Endodermal cell (in vitro differentiated cells): ENCODE data around the gene APMAP. TPM values are rescaled to one million over a fixed set of nuclear protein-coding genes. Genes with fewer than 3 reads are reported as not detected.
A peak's percentile ranks its signal among the peaks of the same experiment; 100 is the strongest.

Experiments used
- DNase-seq: peaks from one replicate; pipeline ENCODE4 v3.0.0-alpha.2; 2017
- H3K27ac ChIP-seq: 2 replicates; pipeline ENCODE4 v1.5.1; 2013; ENCODE audit warnings: mild to moderate bottlenecking, low read depth, low read length, moderate library complexity
- H3K27me3 ChIP-seq: 2 replicates; pipeline ENCODE4 v1.6.1; 2013; ENCODE audit warnings: mild to moderate bottlenecking, low read length, moderate library complexity; ENCODE audit not compliant: insufficient read depth, control insufficient read depth, poor library complexity, severe bottlenecking
- H3K36me3 ChIP-seq: 2 replicates; pipeline ENCODE4 v1.7.0; 2013; ENCODE audit warnings: mild to moderate bottlenecking, low read length, moderate library complexity; ENCODE audit not compliant: control insufficient read depth, insufficient read depth
- H3K4me1 ChIP-seq: one replicate; pipeline ENCODE4 v1.7.0; 2013; ENCODE audit warnings: low read length; ENCODE audit not compliant: control insufficient read depth, insufficient read depth
- H3K4me3 ChIP-seq: 2 replicates; pipeline ENCODE4 v1.5.1; 2013; ENCODE audit warnings: mild to moderate bottlenecking, low read length, moderate library complexity
- H3K9ac ChIP-seq: 2 replicates; pipeline ENCODE4 v1.6.1; 2013; ENCODE audit warnings: mild to moderate bottlenecking, low read length, moderate library complexity; ENCODE audit not compliant: poor library complexity, severe bottlenecking; ENCODE audit errors: extremely low read depth
- H3K9me3 ChIP-seq: 2 replicates; pipeline ENCODE4 v1.6.1; 2013; ENCODE audit warnings: mild to moderate bottlenecking, low read length, moderate library complexity; ENCODE audit not compliant: control insufficient read depth
- H3K27ac Mint-ChIP-seq: 2 replicates; pipeline ENCODE4 v1.8.0; 2020; ENCODE audit warnings: mixed read lengths
- H3K27me3 Mint-ChIP-seq: 2 replicates; pipeline ENCODE4 v1.8.0; 2021; ENCODE audit warnings: mild to moderate bottlenecking, mixed read lengths; ENCODE audit not compliant: insufficient read depth
- H3K36me3 Mint-ChIP-seq: 2 replicates; pipeline ENCODE4 v1.8.0; 2020; ENCODE audit warnings: low read depth, mixed read lengths
- H3K4me1 Mint-ChIP-seq: 2 replicates; pipeline ENCODE4 v1.8.0; 2020; ENCODE audit warnings: mixed read lengths
- H3K4me3 Mint-ChIP-seq: 2 replicates; pipeline ENCODE4 v1.8.0; 2020; ENCODE audit warnings: mild to moderate bottlenecking, moderate library complexity, mixed read lengths
- H3K9me3 Mint-ChIP-seq: 2 replicates; pipeline ENCODE4 v1.8.0; 2020; ENCODE audit warnings: mild to moderate bottlenecking, mixed read lengths
- CTCF ChIP-seq: fragments of 200-600 bp; sonication (generic); conservative IDR thresholded peaks from 2 replicates; pipeline ENCODE4 v1.5.0; 2021; ENCODE audit warnings: antibody characterized with exemption, mild to moderate bottlenecking
- WGBS, 2 experiments: methylation state at CpG; one replicate each; pipeline versions ENCODE4 v1.1.5 to v1.1.7; 2013; ENCODE audit warnings: missing lambda C conversion rate in 2 of 2, mixed read lengths in 1 of 2; ENCODE audit not compliant: insufficient coverage in 1 of 2, insufficient read length in 1 of 2; 5-methylcytosine and 5-hydroxymethylcytosine counted together
- total RNA-seq, 2 donors: library from RNA; stranded (reverse); fragmentation: NEBNext Ultra II Directional in 1 of 2; extraction: Animal tissue kit (Norgen Biotek cat#: 25700) in 1 of 2; gene quantifications; 2 replicates in 1 of 2; 3 replicates in 1 of 2; pipeline ENCODE4 v1.2.1, GENCODE V29; 2021

APMAP gene
- total RNA-seq, 2 donors from 2014 or later, result 60.2 to 65.6 TPM

GRCh38 chr20:24964506-24964840 is 28.1 kb downstream of the APMAP start:
- H3K4me3 ChIP-seq, result no peak overlapping the region
- no peak overlapping the region for H3K9ac ChIP-seq
- WGBS, 2 experiments, result 93 to 95% methylated on average over 9 of the region's 9 CpGs
- no peaks in the 10 kb centered on the region for H3K27me3 ChIP-seq
- peak; percentile 13 for DNase-seq
- H3K4me3 Mint-ChIP-seq, result no peak overlapping the region
- no peaks in the 10 kb centered on the region for H3K9me3 Mint-ChIP-seq
- TF ChIP-seq CTCF, result no peak
- no peak overlapping the region for H3K27ac Mint-ChIP-seq
- H3K36me3 Mint-ChIP-seq, result peaks cover 64% of the 10 kb centered on the region
- peak overlapping the region; percentile 22 for H3K27ac ChIP-seq
- no peaks in the 10 kb centered on the region for H3K9me3 ChIP-seq
- peaks cover 42% of the 10 kb centered on the region for H3K36me3 ChIP-seq
- peaks cover 18% of the 10 kb centered on the region for H3K4me1 Mint-ChIP-seq
- no peaks in the 10 kb centered on the region for H3K4me1 ChIP-seq
- no peaks in the 10 kb centered on the region for H3K27me3 Mint-ChIP-seq

GRCh38 chr20:24963672-24964505 is 28.7 kb downstream of the APMAP start:
- DNase-seq, result peak; percentile 22
- 95 to 99% methylated on average over 10 to 21 of the region's 21 CpGs for WGBS, 2 experiments
- H3K4me1 ChIP-seq, result no peaks in the 10 kb centered on the region
- Mint-ChIP-seq H3K4me1 (peaks cover 18% of the 10 kb centered on the region), H3K27me3 (no peaks in the 10 kb centered on the region), H3K4me3 (no peak overlapping the region), H3K27ac (no peak overlapping the region), H3K9me3 (no peaks in the 10 kb centered on the region), H3K36me3 (peaks cover 60% of the 10 kb centered on the region)
- no peak overlapping the region for H3K9ac ChIP-seq
- no peaks in the 10 kb centered on the region for H3K9me3 ChIP-seq
- no peaks in the 10 kb centered on the region for H3K27me3 ChIP-seq
- H3K27ac ChIP-seq, result no peak overlapping the region
- peaks cover 38% of the 10 kb centered on the region for H3K36me3 ChIP-seq
- no peak for TF ChIP-seq CTCF
- no peak overlapping the region for H3K4me3 ChIP-seq

GRCh38 chr20:24962510-24962909 is 30.0 kb downstream of the APMAP start:
- Mint-ChIP-seq H3K9me3 (no peaks in the 10 kb centered on the region), H3K36me3 (peaks cover 49% of the 10 kb centered on the region), H3K27ac (no peak overlapping the region), H3K27me3 (no peaks in the 10 kb centered on the region), H3K4me3 (no peak overlapping the region), H3K4me1 (peaks cover 18% of the 10 kb centered on the region)
- no peaks in the 10 kb centered on the region for H3K4me1 ChIP-seq
- no peak overlapping the region for H3K27ac ChIP-seq
- no peak overlapping the region for H3K9ac ChIP-seq
- H3K9me3 ChIP-seq, result no peaks in the 10 kb centered on the region
- peak; percentile 24 for DNase-seq
- H3K27me3 ChIP-seq, result no peaks in the 10 kb centered on the region
- peaks cover 28% of the 10 kb centered on the region for H3K36me3 ChIP-seq
- H3K4me3 ChIP-seq, result no peak overlapping the region
- peak; percentile 40 for TF ChIP-seq CTCF
- WGBS, 2 experiments, result 90 to 92% methylated on average over 5 to 6 of the region's 6 CpGs
